Esophagus squamous epithelium (tissue), 5 donors: ENCODE results near the gene PCBP1. TPM values are rescaled to one million over a fixed set of nuclear protein-coding genes. Genes with fewer than 3 reads are reported as not detected.

Experiments
- DNase-seq: peaks from one replicate; lab custom pipeline; 2025; lab: John Stamatoyannopoulos, UW
- H3K27ac ChIP-seq, 4 donors: fragments of 200-600 bp; sonication (generic); one replicate each; pipeline ENCODE4 v1.5.1; 2016 to 2019; ENCODE audit warnings: mild to moderate bottlenecking in 1 of 4
- H3K27me3 ChIP-seq, 4 donors: fragments of 200-600 bp; sonication (generic); 1 replicate in 3 of 4; 2 replicates in 1 of 4; pipeline versions ENCODE4 v1.5.1 to v1.6.0; 2017 to 2021; ENCODE audit warnings: antibody characterized with exemption in 1 of 4
- H3K36me3 ChIP-seq, 3 donors: fragments of 200-600 bp; sonication (generic); one replicate each; pipeline ENCODE4 v1.5.1; 2016 to 2019
- H3K4me1 ChIP-seq, 3 donors: fragments of 200-600 bp; sonication (generic); one replicate each; pipeline ENCODE4 v1.5.1; 2017 to 2019
- H3K4me3 ChIP-seq, 4 donors: fragments of 200-600 bp; sonication (generic); 1 replicate in 3 of 4; 2 replicates in 1 of 4; pipeline ENCODE4 v1.5.1; 2016 to 2019; ENCODE audit warnings: mild to moderate bottlenecking in 2 of 4, moderate library complexity in 1 of 4
- H3K9me3 ChIP-seq, 3 donors: fragments of 200-600 bp; sonication (generic); one replicate each; pipeline ENCODE4 v1.5.1; 2016 to 2019
- POLR2A ChIP-seq, 4 donors: fragments of 450-650 bp; IDR thresholded peaks; one replicate each; pipeline ENCODE4 v1.6.1; 2017; ENCODE audit warnings: antibody characterized with exemption in 4 of 4, mild to moderate bottlenecking in 4 of 4, moderate library complexity in 3 of 4
- WGBS, 2 donors: methylation state at CpG; one replicate each; pipeline ENCODE4 v1.1.5; 2018; 5-methylcytosine and 5-hydroxymethylcytosine counted together
- intact Hi-C: fragments of 100-400 bp; cut with DNase I; formaldehyde crosslinking; loops from one replicate; pipeline ENCODE4 v1.15.0; 2022
- total RNA-seq, 4 donors: library from RNA; depleted of rRNA; stranded (reverse); fragments of >200 nt; gene quantifications; one replicate each; pipeline ENCODE4 v1.1.0, GENCODE V29; 2016
- TF ChIP-seq, protein P1 (sequence below), 6 experiments: fragments of 450-650 bp in 4 of 6; fragments of 200-600 bp in 2 of 6; sonication (generic) in 2 of 6; IDR thresholded peaks; one replicate each; pipeline ENCODE4 v1.5.1; 2016 to 2019; ENCODE audit warnings: antibody characterized with exemption in 6 of 6, mild to moderate bottlenecking in 4 of 6, moderate library complexity in 4 of 6
- donor health status: DM: yes; HTN: yes; CAD: no.

Gene PCBP1
- total RNA-seq, 4 donors from 2014 or later = 96.8 to 205 (median 177) TPM

DNA sequence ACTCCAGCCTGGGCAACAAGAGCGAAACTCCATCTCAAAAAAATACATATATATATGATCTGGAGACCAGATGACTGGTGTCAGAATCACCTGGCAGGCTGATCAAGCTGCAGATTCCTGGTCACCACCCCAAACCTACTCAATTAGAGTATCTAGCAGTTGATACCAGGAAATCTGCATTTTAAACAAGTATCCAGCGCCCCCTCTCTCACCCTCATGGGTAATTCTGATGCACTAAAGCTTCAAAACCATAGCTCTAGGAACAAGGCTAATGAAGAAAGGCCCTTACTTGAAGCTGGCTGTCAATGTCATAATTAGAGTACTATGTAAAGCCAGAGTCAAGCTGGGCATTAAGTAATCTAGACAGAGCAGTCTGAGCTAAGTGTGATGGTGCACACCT, 25.0 kb upstream of the PCBP1 start:
- intact Hi-C loops = no loop called here
- no peak for DNase-seq
- no peak overlapping the region for H3K27ac ChIP-seq
- H3K4me1 ChIP-seq = peaks cover 0 to 7% (median 0%) of the 10 kb centered on the region in 3 donors
- 82 to 89% methylated on average over 2 of the region's 2 CpGs for WGBS, 2 donors
- H3K27me3 ChIP-seq = no peaks in the 10 kb centered on the region
- no peak overlapping the region for H3K4me3 ChIP-seq
- H3K9me3 ChIP-seq = no peaks in the 10 kb centered on the region
- H3K36me3 ChIP-seq = peaks cover 5 to 94% (median 6%) of the 10 kb centered on the region in 3 donors
- TF ChIP-seq, protein P1, sequence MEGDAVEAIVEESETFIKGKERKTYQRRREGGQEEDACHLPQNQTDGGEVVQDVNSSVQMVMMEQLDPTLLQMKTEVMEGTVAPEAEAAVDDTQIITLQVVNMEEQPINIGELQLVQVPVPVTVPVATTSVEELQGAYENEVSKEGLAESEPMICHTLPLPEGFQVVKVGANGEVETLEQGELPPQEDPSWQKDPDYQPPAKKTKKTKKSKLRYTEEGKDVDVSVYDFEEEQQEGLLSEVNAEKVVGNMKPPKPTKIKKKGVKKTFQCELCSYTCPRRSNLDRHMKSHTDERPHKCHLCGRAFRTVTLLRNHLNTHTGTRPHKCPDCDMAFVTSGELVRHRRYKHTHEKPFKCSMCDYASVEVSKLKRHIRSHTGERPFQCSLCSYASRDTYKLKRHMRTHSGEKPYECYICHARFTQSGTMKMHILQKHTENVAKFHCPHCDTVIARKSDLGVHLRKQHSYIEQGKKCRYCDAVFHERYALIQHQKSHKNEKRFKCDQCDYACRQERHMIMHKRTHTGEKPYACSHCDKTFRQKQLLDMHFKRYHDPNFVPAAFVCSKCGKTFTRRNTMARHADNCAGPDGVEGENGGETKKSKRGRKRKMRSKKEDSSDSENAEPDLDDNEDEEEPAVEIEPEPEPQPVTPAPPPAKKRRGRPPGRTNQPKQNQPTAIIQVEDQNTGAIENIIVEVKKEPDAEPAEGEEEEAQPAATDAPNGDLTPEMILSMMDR (IDR thresholded peaks at IDR 0.05) = no peak
- no peak for TF ChIP-seq POLR2A (IDR thresholded peaks at IDR 0.05)

DNA sequence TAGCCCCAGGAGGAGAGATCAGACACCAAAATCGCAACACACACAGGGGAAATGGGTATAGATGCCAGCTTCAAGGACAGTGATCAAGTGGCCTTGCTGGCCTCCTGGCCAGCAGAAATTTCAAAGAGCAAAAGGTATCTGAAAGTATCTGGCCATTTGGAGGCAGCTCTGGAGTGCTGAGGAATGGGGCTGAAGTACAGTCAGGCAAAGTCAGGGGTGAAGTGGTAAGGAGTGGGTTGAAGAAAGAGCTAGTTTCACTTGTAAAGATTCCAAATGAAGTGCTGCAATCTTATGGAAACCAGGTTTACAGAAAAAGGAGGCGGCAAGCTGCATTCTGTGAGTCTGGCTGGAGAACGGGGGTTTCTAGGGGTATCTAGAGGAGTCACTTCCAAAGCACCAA, 19.2 kb upstream of the PCBP1 start:
- peaks cover 0 to 58% (median 0%) of the 10 kb centered on the region in 3 donors for H3K36me3 ChIP-seq
- WGBS, 2 donors = 81 to 98% methylated on average over 2 of the region's 3 CpGs
- no peak for TF ChIP-seq POLR2A (IDR thresholded peaks at IDR 0.05)
- TF ChIP-seq, protein P1 (IDR thresholded peaks at IDR 0.05) = no peak
- intact Hi-C loops = no loop called here
- H3K27me3 ChIP-seq = no peaks in the 10 kb centered on the region
- no peak for DNase-seq
- H3K9me3 ChIP-seq = no peaks in the 10 kb centered on the region
- H3K4me3 ChIP-seq = no peak overlapping the region
- peak overlapping the region; percentile 51 to 87 (median 66) for H3K27ac ChIP-seq
- peaks cover 5 to 41% (median 19%) of the 10 kb centered on the region in 3 donors for H3K4me1 ChIP-seq

DNA sequence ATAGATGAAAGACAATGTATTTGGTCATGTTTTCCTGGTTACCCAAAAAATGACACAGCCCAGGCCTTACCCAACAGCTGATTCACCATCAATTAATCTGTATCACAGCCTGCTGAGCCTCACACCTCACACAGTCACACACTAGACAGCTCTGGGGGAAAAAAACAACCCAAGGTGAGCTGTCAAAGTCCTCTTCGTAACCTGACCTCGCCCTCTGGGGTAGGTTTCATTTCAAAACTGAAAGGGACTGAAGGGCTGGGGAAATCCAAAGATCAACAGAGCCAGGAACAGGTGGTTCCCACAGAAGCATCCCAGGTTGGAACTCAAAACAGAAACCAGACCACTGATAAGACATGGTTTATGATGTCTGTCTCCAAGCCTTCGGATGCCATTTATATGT, 18.2 kb upstream of the PCBP1 start:
- no peak for DNase-seq
- intact Hi-C loops = no loop called here
- no peaks in the 10 kb centered on the region for H3K27me3 ChIP-seq
- H3K27ac ChIP-seq = peak overlapping the region; percentile 51 to 87 (median 74)
- H3K36me3 ChIP-seq = peaks cover 0 to 58% (median 0%) of the 10 kb centered on the region in 3 donors
- H3K4me1 ChIP-seq = peaks cover 5 to 39% (median 19%) of the 10 kb centered on the region in 3 donors
- no peak overlapping the region for H3K4me3 ChIP-seq
- H3K9me3 ChIP-seq = no peaks in the 10 kb centered on the region
- 55 to 92% methylated on average over 2 to 3 of the region's 3 CpGs for WGBS, 2 donors
- TF ChIP-seq, protein P1 (IDR thresholded peaks at IDR 0.05) = no peak
- TF ChIP-seq POLR2A (IDR thresholded peaks at IDR 0.05) = no peak

DNA sequence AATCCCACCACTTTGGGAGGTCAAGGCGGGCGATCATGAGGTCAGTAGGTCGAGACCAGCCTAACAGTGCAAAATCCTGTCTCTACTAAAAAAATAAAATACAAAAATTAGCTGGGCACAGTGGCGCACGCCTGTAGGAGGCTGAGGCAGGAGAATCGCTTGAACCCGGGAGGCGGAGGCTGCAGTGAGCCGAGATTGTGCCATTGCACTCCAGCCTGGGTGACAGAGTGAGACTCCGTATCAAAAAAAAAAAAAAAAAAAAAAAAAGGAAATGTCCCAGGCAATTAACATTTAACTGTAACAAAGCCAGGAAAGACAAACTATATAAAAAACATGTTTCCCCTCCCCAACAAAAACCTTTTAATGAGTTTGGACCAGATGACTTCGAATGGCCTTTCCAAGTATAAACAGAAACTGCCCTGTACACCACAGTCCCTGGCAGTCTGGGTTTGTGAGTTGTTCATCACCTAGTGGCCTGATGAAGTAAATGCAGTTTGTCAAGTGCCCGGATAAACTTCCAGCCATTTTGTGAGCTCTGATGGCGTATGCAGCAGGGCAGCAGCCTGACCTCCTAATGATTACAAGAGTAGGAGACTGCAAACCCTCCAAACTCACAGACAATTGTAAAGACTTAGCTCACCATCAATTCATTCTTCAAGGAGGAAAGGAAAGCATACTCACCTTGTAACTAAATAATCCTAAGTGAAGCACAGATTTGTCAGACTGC, 16.6 kb upstream of the PCBP1 start:
- TF ChIP-seq, protein P1 (IDR thresholded peaks at IDR 0.05) = peak; percentile 78 to 95 (median 92)
- no peak for TF ChIP-seq POLR2A (IDR thresholded peaks at IDR 0.05)
- H3K4me3 ChIP-seq = peak overlapping the region in 1 of 4 donors; percentile 7
- intact Hi-C loops = loop anchor here (5.0 kb wide), 1 partner anchor 158 kb away; no protein-coding TSS in a partner anchor
- DNase-seq = peak; percentile 25
- peaks cover 0 to 63% (median 4%) of the 10 kb centered on the region in 3 donors for H3K36me3 ChIP-seq
- H3K9me3 ChIP-seq = no peaks in the 10 kb centered on the region
- 54 to 56% methylated on average over 13 of the region's 13 CpGs for WGBS, 2 donors
- H3K27ac ChIP-seq = peak overlapping the region; percentile 51 to 87 (median 76)
- H3K4me1 ChIP-seq = peaks cover 5 to 39% (median 19%) of the 10 kb centered on the region in 3 donors
- H3K27me3 ChIP-seq = no peaks in the 10 kb centered on the region

DNA sequence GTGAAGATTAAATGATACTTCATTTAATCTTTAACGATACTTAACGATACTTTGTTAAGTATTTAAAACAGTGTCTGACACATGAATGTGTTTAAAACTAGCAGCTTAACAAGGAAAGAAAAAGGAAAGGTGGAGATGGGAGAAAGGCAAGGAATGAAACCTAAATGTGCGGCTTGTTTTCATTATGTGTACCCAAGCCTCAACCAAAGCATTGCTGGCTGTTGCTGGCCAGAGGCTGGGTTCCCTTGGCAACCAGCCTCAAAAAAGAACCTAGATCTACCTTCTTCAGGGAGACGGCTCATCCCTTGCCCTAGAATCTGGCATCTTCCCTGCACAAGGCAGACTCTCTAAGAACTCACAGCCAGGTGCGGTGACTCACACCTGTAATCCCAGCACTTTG, 13.8 kb upstream of the PCBP1 start:
- Histone ChIP-seq H3K9me3 (no peaks in the 10 kb centered on the region), H3K4me3 (no peak overlapping the region), H3K27me3 (no peaks in the 10 kb centered on the region), H3K36me3 (peaks cover 0 to 68% (median 9%) of the 10 kb centered on the region in 3 donors), H3K4me1 (peaks cover 5 to 35% (median 19%) of the 10 kb centered on the region in 3 donors), H3K27ac (no peak overlapping the region)
- TF ChIP-seq, protein P1 (IDR thresholded peaks at IDR 0.05) = no peak
- TF ChIP-seq POLR2A (IDR thresholded peaks at IDR 0.05) = no peak
- intact Hi-C loops = loop anchor here (5.0 kb wide), 1 partner anchor 161 kb away; no protein-coding TSS in a partner anchor
- WGBS, 2 donors = 82 to 89% methylated on average over 5 of the region's 5 CpGs
- no peak for DNase-seq
